Mucosa of descending colon (tissue), 3 donors: Measurements from ENCODE around the gene PRKACA. TPM values are rescaled to one million over a fixed set of nuclear protein-coding genes. Genes with fewer than 3 reads are reported as not detected.
A peak's percentile ranks its signal among the peaks of the same experiment; 100 is the strongest.

Source experiments
- ATAC-seq: fragments of 200-7000 bp; cut with Tn5 transposase; one replicate; pipeline ENCODE4 v1.9.1; 2020; ENCODE audit warnings: mild to moderate bottlenecking, moderate library complexity
- DNase-seq, 3 donors: peaks; one replicate each; pipeline ENCODE4 v3.0.0-alpha.2; 2020
- H3K36me3 ChIP-seq: fragments of 200-600 bp; one replicate; pipeline ENCODE4 v1.8.0; 2021; ENCODE audit warnings: low read depth, mild to moderate bottlenecking
- H3K4me1 ChIP-seq: fragments of 200-600 bp; one replicate; pipeline ENCODE4 v1.8.0; 2021; ENCODE audit warnings: low read depth, mild to moderate bottlenecking
- H3K4me3 ChIP-seq: fragments of 200-600 bp; one replicate; pipeline ENCODE4 v1.8.0; 2021; ENCODE audit warnings: mild to moderate bottlenecking
- H3K9me3 ChIP-seq: fragments of 200-600 bp; one replicate; pipeline ENCODE4 v1.8.0; 2021; ENCODE audit warnings: mild to moderate bottlenecking
- intact Hi-C, 2 donors: fragments of 100-400 bp; cut with DNase I in 1 of 2; cut with micrococcal nuclease in 1 of 2; formaldehyde crosslinking; loops; one replicate each; pipeline versions ENCODE4 v1.11.0 to v1.11.1; 2022; cut with DNase I, micrococcal nuclease
- total RNA-seq, 3 donors: library from RNA; stranded (reverse); fragmentation: NEBNext Ultra II Directional in 2 of 3; extraction: Animal tissue kit (Norgen Biotek cat#: 25700) in 2 of 3; gene quantifications; one replicate each; pipeline versions ENCODE4 v1.2.1 to v1.2.4, GENCODE V29; 2021 to 2023
- TF ChIP-seq, protein P1 (sequence below): fragments of 200-600 bp; IDR thresholded peaks from one replicate; pipeline ENCODE4 v1.8.0; 2022; ENCODE audit warnings: antibody characterized with exemption, mild to moderate bottlenecking
- donor health status: DM: no; HTN: no; CAD: no; lungs with moderate emphysema.
- donor health status: DM: no; HTN: no; CAD: no.
- donor health status: DM: no; HTN: yes; CAD: no.

The PRKACA gene
- total RNA-seq, 3 donors from 2014 or later: 75.4 to 100 (median 89.1) TPM

DNA sequence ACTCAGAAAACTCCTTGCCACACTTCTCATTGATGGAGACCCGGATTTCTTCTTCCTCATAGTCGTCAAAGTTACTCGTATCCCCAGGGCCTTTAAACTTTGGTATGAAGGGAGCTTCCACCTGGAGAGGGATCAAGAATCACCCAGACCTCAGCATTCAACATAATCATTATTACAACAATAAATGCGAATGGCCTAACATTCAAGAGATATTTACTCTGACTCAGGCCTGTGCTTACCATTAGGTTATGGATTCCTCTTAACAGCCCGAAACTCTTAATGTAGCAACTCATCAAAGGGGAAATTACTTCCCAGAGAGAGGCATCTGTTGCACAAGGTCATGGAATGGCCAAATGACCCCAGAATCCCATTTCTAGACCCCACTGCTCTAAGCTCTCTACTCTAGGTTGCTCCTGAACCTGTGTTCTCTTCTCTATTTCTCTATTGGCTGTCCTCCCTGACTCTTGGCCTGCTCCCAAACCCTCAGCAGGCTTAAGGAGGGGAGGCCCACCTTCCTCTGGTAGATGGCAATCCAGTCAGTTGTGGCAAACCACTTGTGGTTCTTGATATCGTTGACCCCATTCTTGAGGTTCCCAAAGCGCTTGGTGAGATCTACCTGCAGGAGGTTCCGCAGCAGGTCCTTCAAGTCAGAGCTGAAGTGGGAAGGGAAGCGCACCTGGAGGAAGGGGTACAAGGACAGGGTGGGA is 24.3 kb downstream of the PRKACA start:
- H3K9me3 ChIP-seq: peaks cover 7% of the 10 kb centered on the region
- no peak for ATAC-seq

DNA sequence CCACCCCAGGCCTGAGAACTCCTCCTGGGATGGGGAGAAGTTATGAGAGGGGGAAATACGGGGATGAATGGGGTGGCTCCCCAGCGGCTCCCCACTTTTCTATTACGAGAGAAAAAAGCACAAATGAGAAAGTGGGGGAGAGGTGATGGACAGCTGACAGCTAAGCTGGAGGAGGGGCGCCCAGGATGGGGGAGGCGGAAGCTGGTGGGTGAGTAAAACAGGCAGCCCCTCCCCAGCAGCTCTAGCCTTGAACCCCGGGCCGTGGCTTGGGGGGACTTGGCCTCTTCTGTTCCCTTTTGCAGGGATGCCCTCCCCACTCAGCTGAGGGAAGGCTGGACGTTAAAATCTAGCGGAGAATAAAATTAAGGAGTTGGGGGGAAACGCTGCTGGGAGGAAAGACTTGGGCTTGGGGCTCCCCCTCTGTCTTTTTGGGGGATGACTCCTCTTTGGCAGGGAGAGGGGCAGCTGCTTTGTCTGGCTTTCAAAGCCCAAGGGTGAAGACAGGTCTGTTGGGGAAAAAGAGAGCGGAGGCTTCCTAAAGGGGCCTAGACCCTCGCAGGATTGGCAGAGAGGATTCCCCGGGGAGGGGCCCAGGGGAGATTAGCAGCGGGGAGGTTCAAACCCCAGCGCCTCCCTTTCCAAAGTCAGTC is 25.6 kb downstream of the PRKACA start:
- H3K4me3 ChIP-seq: peak overlapping the region; percentile 48
- peaks cover 7% of the 10 kb centered on the region for H3K9me3 ChIP-seq
- peaks cover 12% of the 10 kb centered on the region for H3K4me1 ChIP-seq
- intact Hi-C loops: no loop called here
- ATAC-seq: no peak
- TF ChIP-seq, protein P1, sequence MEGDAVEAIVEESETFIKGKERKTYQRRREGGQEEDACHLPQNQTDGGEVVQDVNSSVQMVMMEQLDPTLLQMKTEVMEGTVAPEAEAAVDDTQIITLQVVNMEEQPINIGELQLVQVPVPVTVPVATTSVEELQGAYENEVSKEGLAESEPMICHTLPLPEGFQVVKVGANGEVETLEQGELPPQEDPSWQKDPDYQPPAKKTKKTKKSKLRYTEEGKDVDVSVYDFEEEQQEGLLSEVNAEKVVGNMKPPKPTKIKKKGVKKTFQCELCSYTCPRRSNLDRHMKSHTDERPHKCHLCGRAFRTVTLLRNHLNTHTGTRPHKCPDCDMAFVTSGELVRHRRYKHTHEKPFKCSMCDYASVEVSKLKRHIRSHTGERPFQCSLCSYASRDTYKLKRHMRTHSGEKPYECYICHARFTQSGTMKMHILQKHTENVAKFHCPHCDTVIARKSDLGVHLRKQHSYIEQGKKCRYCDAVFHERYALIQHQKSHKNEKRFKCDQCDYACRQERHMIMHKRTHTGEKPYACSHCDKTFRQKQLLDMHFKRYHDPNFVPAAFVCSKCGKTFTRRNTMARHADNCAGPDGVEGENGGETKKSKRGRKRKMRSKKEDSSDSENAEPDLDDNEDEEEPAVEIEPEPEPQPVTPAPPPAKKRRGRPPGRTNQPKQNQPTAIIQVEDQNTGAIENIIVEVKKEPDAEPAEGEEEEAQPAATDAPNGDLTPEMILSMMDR: no peak
- H3K36me3 ChIP-seq: no peaks in the 10 kb centered on the region
- DNase-seq: no peak

More for the DNA sequence above, 24.3 kb downstream of the PRKACA start:
- no peaks in the 10 kb centered on the region for H3K36me3 ChIP-seq
- H3K4me3 ChIP-seq: no peak overlapping the region
- intact Hi-C loops: no loop called here
- DNase-seq: no peak
- TF ChIP-seq, protein P1: no peak
- H3K4me1 ChIP-seq: peaks cover 12% of the 10 kb centered on the region

DNA sequence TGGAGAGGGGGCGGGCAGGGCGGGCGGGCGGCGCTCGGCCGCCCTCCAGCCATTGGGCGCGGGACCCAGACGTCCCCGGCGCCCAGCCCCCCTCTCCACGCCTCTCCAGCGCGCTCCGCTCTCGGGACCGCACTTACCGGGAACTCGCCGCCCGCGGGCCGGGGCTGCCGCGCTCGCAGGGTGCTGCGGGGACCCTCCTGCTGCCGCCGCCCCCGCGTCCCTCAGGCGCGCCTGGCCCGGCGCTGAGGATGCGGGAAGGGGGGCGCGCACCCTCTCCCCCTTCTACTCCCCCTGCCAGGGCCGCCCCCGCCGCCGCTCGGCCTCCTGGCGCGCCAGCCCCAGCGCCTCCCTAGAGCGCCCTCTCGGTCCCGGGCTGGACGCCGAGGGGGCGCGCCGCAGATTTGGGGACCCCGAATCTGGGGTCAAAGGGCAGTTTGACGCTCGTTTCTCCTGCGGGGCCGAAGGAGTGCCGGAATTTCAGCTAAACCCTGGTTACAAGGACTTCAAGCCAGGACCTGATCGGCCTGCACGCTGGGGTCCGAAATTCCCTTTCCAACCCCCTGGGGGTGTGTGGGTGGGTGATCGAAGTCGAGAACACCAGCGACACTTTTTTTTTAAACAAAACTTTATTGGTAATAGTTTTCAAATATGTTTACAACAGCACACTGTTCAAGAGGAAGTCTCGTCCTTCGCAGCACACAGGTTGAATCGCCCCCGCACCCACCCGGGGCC is 26.3 kb downstream of the PRKACA start:
- DNase-seq (peak; percentile 86 to 92 (median 91)), ATAC-seq (peak; percentile 91)
- Histone ChIP-seq H3K4me1 (peaks cover 12% of the 10 kb centered on the region), H3K4me3 (peak overlapping the region; percentile 48), H3K36me3 (no peaks in the 10 kb centered on the region), H3K9me3 (peaks cover 7% of the 10 kb centered on the region)
- intact Hi-C loops: no loop called here
- TF ChIP-seq, protein P1: no peak

DNA sequence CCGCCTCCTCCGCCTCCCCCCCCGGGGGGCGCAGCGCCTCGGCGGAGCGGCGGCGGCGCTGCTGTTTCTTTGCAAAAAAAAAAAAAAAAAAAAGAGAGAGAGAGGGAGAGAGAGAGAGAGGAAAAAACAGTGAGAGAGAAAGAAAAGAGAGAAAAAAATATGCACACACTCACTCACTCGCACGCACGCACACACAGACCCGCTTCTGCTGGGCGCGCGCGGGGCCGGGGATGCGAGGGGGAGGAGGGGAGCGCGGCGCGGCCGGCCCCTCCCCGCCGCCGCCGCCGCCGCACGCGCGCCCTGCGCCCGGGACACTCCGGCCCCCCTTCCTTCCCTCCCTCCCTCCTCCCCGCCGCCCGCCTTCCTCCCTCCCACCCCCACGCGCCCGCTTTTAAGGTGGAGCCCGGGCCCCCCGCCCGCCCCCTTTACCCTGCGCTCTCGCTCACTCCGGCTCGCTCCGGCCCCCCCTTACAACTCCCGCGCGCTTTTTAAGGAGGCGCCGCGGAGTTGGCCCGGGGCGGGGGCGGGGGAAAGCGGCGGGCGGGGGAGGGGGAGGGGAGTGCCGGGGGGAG is 27.0 kb downstream of the PRKACA start, which contains the start of gene SAMD1:
TSS of gene SAMD1 (minus strand) at position 243 of the 572 bp plus-strand sequence.
- intact Hi-C loops: no loop called here
- peak within 1 kb of the TSS; percentile 48 for H3K4me3 ChIP-seq
- ATAC-seq: peak; percentile 76

More for the DNA sequence above, 27.0 kb downstream of the PRKACA start, which contains the start of gene SAMD1:
- H3K36me3 ChIP-seq: no peaks in the 10 kb centered on the region
- TF ChIP-seq, protein P1: no peak
- peak; percentile 90 to 94 (median 92) for DNase-seq
- H3K4me1 ChIP-seq: peaks cover 12% of the 10 kb centered on the region
- peaks cover 7% of the 10 kb centered on the region for H3K9me3 ChIP-seq
